Measurements from ENCODE around the gene HEY2.
A peak's percentile ranks its signal among the peaks of the same experiment; 100 is the strongest.
"Not testable (repeated sequence)": the region's sequence is repeated elsewhere in the genome, so short reads cannot be mapped to it uniquely, and the experiment has no call there.

HEY2 gene

DNA sequence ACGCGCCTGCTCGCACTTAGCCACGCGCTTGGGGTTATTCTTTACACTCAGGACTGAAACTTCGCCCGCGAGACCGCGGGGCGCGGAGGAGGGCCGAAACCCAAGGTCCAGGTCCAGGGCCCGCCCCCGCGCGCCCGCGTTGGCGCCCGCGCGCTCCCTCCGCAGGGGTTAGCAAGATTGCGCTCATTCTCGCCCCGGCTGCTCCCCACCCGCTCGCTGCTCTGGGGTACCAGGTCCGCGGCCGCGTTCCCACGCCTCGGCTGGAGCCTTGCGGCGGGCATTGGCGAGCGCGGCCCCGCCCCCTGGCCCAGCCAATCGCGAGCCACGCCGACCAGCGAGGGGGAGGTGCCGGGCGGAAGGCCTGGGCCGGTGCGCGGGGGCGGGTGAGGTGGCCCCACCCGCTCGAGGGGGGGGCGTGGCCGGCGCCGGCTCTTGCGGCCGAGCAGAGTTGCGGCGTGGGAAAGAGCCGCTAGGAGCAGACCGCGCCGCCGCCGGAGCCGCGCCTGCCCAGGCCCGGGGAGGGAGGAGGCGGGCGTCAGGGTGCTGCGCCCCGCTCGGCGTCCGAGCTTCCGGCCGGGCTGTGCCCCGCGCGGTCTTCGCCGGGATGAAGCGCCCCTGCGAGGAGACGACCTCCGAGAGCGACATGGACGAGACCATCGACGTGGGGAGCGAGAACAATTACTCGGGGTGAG lies at the start of gene HEY2:
TSS of gene HEY2 (plus strand) at position 460 of the 692 bp plus-strand sequence. CDS start at position 605, 145 bp downstream.
- peak; percentile 88 for DNase-seq

- no peak for DNase-seq
Measured at GRCh38 chr6:125700581-125701353, 48.7 kb upstream of the HEY2 start.

DNA sequence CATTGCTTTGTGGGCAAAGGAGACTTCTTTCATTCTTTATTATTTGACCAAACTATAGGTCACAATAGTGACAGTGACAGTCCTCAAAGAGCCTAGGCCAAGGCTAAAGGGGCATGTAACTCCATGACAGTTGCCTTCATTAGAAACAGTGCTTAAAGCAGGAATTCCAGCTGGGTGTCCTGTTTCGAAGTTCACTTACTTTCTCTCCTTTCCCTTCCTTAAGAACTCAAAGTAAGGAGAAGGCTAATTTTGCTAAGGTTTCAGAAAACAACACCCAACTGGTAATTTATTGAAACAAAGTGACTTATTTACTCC lies 48.1 kb upstream of the HEY2 start:
- no peak for DNase-seq

DNA sequence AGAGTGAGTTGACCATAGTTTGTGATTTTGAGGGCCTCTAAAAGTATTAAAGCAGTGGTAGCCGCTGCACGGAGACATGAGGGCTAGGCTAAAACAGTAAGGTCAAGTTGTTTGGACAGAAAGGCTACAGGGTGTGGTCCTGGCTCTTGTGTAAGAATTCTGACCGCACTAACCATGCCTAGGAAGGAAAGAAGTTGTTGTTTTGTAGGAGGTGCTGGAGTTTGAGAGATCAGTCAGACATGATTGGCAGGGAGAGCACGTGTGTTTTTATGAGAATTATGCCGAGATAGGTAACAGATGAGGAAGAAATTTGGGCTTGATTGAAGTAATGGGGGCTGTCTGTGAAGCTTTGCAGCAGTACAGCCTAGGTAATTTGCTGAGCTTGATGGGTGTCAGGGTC lies 45.5 kb upstream of the HEY2 start:
- DNase-seq = not testable (repeated sequence)

DNA sequence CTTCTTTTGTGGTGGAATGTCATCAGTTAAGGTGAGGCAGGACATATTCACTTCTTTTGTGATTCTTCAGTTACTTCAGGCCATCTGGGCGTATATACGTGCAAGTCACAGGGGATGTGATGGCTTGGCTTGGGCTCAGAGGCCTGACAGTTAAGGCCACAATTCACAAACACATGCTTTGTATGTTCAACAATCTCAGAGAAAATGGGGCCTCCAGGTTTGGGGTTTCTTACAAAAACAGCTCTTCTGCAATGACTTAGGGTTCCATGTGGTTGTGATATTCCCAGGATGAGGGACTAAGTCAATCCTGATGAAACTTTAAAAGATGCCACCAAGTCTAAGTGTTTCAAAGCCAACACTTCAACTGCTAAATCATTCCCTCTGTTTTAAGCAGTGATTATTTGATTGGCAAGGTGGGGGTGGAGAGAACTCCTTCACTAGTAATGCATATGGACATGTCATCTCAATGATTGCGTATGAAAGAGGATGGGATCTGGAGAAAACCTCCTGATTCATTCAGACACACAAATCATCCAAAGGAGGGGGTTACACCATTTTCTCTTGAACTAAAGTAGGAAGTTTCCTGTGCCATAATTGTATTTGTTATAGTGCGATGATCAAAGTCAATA lies 41.7 kb upstream of the HEY2 start:
- no peak for DNase-seq

DNA sequence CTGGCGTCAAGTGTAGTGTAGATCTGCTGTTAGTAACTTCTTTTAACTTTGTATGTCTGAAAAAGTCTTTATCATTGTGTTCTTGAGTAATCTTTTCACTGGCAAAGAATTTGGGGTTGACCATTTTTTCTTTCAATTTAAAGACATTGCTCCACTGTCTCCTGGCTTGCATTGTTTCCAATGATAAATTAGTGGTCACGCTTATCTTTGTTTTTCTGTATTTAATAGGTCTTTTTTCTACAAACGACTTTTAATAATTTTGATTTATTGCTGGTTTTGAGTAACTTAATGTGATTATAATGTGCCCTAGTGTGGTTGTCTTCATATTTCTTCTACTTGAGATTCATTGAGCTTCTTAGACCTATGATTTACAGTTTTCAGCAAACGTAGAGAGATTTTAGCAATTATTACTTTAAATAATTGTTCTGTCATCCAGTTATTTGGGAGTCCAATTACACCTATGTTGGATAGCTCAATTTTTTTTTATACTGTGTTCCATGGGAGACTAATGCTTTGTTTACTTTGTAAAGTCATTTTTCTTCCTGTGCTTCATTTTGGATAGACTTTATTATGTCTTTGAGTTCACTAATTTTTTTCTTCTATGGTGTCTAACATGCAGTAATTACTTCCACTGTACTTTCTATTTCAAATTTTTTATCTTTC lies 38.3 kb upstream of the HEY2 start:
- DNase-seq = no peak

- no peak for DNase-seq
Measured at GRCh38 chr6:125714441-125715090, 34.9 kb upstream of the HEY2 start.

GRCh38 chr6:125717120-125717731 lies 32.2 kb upstream of the HEY2 start:
- peak; percentile 14 for DNase-seq

DNA sequence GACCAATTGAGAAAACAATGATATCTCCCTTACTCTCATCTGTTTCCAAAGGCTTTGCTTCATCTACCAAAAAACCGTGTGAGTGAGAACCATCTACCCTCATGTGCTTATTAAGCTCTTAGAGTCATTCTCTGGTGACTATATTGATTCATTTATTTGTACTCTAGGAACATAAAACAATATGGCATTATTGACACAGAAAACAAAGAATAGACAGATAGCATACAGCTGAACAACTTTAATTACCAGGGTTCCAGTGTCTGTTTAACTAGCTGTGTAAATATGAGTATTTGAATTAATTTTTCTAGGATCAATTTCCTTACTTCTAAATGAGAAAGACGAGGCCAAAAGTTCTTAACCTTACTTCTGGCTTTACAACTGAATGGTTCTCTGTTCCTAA lies 31.3 kb upstream of the HEY2 start:
- DNase-seq = no peak

- DNase-seq = no peak
Measured at GRCh38 chr6:125722886-125723285, 26.5 kb upstream of the HEY2 start.

DNA sequence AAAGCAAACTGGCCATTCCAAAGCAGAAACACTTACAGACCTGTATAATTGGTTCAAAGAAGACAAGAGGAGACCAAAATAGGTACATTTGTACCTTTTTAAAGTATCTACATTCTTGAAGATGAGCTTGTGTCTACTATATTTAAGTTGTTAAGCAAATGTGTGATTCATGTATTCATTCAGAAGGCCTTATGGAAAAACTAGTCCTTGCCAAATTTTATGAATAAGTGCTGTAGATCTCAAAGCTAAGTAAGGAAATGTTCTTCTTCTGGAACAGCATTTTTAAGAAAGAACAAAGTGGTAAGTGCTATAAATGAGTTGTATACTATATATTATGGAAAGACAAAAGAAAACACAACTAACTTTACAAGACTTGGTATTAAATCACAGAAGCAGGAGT lies 22.2 kb upstream of the HEY2 start:
- no peak for DNase-seq

- DNase-seq = peak; percentile 3
Measured at GRCh38 chr6:125728739-125729138, 20.7 kb upstream of the HEY2 start.

DNA sequence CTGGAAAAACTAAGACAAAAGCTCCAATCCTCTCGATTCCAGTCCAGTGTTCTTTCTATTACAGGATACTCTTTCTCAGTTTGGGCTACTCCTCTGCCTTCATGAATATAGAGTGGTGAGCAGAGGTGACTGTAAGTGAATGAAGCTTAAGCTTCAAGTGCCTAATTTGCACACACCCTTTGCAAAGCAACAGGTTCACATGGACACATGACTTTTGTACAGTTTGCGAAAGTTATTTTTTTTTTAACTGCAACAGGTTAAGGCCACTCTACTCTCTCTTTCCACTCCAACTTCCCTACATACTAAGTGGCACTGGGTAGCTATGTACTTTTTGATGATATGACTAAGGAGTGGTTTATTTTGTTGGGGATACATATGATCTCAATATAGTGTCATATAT lies 19.4 kb upstream of the HEY2 start:
- no peak for DNase-seq

DNA sequence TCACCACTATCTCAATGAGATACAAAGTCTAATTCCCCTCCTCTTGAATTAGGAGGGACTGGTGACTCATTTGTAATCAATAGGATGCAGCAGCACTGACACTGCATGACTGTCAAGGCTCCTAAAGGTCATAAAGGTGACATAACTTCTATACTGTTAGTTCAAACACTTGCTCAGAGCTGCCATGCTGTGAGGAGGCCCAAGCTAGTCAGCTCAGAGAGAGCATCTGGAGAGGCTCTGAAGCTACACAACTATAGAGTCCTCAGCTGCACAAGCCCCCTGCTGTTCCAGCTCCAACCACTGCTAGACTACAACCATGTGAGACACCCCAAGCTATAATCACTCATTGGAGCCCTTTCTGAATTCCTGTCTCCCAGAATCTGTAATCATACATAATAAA lies 17.0 kb upstream of the HEY2 start:
- no peak for DNase-seq

DNA sequence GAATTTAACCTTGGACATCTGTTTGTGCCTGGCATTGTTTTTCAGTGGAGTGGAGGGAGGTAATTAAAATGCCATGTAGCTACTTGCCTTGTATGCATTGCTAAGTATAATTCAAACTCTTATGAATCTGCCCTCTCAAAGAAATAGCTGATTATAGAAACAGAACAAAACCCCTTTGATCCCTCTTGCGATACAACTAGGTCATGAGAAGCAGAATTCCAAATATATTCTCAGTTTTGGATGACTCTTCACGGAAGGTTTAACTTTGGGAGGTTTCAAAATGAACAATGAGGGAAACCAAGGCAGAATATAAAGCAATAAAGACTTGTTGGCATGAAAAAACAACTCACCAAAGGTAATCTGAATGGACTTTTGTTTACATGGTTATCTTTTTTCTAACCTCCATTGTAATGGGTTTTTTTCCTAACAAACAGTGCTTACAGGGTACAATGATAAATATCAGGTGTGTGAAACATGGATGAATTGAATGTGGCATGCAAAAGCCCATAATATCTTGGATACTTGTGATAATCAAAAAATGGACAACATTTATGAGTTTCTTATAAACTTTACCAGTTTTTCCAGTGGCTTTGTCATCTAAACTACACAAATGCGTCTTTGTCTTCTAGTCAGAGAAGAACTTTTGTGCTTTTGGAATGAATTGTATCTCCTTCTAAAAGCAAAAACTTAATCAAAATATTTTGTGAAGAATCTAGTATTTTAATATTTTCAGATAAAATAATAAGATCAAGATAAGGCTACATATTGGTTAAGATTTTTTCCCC lies 15.7 kb upstream of the HEY2 start:
- DNase-seq = no peak

DNA sequence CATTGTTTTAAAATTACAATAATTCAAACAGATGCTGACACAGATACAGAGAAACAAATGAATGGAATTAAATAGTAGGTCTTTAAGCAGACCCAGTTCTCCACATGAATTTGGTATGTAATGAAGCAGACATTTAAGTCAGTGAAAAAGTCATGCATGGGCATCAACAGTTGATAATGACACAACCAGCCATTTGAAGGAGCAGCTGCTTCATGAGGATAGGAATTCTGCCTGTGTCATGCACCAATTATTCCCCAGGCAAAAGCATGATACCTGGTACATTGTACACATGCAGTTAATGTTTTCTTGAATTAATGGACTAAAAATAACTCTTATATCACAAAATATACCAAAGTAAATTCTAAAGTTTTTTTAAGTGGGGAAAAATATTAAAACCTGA lies 11.2 kb upstream of the HEY2 start:
- no peak for DNase-seq

DNA sequence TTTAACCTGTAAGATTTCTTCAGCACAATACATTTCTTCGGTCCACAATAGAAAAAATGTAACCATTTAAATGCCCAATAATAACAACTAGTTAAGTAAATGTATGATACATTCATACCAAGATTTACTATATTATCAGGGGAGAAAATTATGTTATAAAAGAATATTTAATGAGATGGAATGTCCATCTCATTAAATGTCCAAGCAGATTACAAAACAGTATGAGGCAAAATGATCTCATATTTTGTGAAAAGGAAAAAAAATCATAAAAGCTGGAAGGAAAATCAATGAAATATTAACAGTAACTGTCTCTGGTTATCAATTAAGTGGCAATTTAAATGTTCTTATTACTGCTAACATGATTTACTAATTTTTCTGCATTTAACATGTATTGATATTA lies 10.1 kb upstream of the HEY2 start:
- no peak for DNase-seq

DNA sequence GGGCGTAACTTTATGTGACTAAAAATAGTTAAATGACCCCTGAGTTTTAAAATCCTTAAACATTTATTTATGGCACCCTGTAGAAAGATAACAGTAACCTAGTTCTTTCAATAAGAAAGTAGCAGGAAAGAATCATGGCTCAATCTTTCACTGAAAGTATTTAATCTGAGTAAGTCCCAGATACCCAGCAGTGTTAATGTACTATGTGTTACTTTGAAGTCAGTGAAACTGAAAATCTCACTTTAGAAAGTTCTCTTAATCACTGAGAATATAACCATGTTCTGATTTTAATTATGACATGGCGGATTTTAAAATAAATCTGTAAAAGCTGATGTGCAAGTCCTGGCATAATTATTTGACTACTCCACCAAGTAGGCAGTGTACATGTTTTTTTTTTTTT lies 8.1 kb upstream of the HEY2 start:
- no peak for DNase-seq

DNA sequence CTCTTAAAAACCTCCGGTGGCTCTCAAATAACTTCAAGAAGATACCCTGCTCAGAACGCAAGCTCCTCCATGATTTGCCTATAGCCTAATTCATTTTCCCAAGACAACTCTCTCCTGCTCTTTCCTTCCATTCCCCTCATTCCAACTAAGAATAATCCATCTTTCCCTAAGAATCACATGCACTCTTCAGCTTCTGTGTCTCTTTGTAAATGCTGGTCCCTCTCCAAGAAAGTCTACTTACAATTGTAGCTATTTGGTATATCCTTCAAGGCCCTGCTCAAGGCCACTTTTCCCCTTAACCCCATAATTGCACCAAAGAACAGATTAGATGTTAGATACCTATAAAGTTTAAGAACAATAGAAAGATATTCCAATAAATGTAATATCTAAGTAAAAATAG lies 7.4 kb upstream of the HEY2 start:
- DNase-seq = no peak

GRCh38 chr6:125742464-125743120 lies 6.8 kb upstream of the HEY2 start:
- no peak for DNase-seq

DNA sequence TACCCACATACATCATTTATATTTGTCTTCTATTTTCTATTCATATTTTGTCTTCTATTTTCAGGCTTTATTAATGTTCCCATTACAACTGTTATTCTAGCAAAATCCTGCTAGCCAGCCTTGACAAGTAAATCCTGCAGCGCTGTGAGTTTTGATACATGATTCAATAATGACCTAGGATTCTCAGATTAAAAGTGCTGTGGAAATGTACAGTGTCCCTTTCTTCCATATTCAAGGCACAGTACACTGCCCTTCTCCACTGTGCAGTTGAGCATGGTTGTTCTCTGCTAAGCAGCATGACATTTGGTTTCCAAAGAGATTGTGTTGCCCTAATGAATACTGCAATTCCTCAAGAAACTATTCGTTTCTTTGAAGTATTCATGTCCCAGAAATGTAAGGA lies 5.8 kb upstream of the HEY2 start:
- no peak for DNase-seq
